RKO (cell line): ENCODE data around the gene PLXNB2.

Experiments
- DNase-seq: peaks from one replicate; pipeline ENCODE4 v3.0.0-alpha.2; 2016; ENCODE audit warnings: low spot score

The PLXNB2 gene

DNA sequence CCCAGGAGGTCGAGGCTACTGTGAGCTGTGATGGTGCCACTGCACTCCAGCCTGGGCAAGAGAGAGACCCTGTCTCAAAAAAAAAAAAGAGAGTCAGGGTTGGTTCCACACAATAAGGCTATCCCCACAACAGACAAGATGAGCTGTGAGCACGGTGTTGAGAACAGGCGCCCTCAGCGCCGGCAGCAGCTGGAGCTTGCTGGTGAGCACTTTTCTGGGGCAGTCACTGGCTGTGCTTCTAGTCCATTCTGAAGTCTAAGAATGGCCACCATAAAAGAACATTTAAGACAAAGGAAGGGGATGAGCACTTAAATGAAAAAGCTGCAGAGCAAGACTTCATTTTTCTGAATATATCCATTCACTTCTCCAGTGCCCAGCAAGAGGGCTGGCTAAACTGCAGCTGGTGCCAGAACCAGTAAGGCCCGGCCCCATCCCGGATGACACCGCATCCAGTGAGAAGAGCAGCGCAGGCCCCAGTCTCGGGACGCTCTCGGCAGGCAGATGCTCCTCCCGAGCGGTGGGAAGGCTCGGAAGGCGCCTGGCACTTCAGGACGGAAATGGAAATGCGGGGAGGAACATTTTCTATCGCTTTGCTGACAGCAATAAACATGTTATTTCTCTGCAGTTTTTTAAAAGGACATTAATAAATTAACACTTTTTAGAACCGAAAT is 74.8 kb downstream of the PLXNB2 start:
- DNase-seq: no peak

DNA sequence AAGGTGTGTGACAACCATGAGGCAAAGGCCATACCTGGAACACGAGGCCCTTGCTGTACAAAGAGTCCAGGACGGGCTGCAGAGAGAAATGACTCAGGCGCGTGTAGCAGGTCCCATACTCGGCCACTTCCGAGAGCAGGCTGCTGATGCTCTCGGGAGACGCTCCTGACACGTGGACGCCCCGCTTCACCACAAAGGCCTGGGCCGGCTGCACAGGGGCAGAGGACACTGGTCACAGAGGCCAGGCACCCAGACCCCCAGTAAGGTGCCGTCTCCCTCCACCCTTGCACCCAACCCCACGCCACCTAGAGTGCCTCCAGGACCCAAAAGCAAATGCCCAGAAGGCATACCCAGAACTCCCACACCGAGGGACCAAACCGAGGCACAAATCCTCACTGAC is 78.1 kb downstream of the PLXNB2 start:
- DNase-seq: no peak

DNA sequence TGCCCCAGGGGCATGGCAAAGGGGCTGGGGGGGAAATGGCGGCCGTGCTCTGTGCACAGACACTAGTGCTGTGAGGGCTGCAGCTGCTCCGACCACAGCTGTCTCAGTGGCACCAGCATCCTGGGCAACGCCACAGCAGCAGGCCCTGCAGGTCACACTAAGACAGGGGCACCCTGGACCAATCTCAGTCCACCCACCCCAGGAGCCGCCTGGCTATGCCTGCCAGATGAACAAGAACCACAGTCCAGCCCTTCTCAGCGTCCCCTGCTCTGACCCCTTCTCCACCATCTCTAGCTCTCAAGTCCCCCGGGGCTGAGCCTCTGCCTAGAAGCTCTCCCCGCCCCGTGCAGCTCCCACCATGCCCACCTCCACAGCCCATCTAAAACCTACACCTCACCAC is 79.1 kb downstream of the PLXNB2 start:
- DNase-seq: no peak

DNA sequence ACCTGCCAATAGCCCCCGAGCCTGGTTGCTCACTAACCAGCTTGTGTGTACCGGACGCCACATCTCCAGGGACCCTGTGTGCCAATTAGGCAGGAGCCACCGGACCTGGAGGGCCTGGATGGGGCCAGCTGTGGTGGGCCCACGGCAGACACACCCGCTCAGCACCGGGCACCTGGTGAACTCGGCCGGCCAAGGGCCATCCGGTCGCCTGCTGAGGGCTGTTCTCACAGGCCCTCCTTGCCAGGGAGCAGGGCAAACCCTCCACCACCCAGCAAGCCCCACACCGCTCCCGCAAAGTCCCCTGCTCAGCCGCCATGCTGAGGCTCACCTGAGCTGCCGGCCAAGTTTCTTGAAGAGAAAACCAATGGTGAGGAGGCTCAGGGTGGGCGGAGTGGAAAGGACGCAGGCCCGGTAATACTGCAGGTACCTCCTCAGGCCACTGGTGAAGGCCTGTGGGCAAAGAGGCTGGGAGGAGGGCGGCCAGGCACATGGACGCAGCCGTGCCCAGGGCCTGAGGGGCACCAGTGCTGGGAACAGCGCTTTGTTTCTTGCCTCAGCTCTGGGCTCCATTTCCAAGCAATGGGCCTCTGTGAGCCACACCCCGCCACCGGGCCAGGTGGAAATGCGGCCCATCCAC is 79.7 kb downstream of the PLXNB2 start:
- DNase-seq: no peak

DNA sequence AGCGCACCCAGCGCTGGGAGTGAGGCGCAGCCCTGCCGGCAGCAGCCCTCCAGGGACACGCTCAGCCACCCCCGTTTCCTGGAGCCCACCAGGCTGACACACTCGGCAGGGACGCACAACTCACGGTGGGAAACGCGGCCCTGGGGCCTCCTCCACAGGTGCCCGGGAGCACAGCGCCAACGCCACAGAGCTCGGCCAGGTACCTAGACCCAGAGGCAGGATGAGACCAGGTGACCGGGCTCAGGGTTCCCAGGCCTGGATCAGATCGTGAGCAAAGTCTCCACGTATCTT is 80.6 kb downstream of the PLXNB2 start:
- DNase-seq: no peak

GRCh38 chr22:50226063-50226874 is 81.2 kb downstream of the PLXNB2 start:
- DNase-seq: no peak

DNA sequence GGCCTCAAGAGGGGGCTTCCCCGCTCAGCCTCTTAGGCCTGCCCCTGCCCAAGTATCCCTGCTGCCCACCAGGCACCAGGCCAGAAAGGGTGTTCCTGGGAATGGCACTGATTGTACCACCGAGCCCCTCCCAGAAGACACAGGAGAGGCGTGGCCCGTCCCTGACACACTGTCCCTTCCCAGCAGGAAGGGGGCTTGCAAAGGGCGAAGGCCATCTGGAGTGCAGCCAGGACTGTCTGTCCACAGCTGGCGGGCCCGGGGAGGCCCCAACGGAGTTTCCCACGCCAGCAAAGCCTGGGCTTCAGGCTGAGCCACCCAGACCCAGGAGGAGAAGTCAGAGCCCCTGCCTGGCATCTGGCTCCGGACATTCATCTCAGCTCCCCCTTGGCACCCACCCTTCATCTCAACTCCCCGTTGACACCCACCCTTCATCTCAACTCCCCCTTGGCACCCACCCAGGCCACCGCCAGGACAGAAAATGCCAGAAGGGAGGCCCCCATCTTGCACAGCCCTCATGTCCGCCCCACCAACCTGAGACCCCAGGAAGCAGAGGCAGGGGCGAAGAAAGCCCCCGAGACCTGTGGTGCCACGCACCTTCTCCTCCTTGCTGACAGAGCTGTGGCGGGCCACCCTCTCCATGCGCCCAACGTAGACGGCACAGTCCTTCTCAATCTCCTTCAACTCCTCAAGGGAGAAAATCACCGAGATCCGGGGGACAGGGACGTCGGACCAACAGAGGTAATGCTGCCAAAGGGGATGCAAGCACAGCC is 82.1 kb downstream of the PLXNB2 start:
- no peak for DNase-seq
